Activated CD8-positive, alpha-beta memory T cell treated with anti-CD3 and anti-CD28 coated beads, Interleukin-2, amount 50 U/mL, for 24 hours (primary cell): ENCODE measurements around the gene BCAS3.

Experiments used
- DNase-seq: peaks from one replicate; pipeline ENCODE4 v3.0.0-alpha.2; 2020; ENCODE audit errors: extremely low read depth

Gene BCAS3

GRCh38 chr17:61289408-61290385 is 612.0 kb downstream of the BCAS3 start:
- DNase-seq: no peak

- no peak for DNase-seq
Observed at GRCh38 chr17:61291451-61292285, 614.0 kb downstream of the BCAS3 start.

GRCh38 chr17:61294286-61294685 is 616.6 kb downstream of the BCAS3 start:
- DNase-seq: no peak

- DNase-seq: no peak
Observed at GRCh38 chr17:61294777-61295176, 617.1 kb downstream of the BCAS3 start.

GRCh38 chr17:61296058-61296457 is 618.4 kb downstream of the BCAS3 start:
- DNase-seq: no peak

- no peak for DNase-seq
Observed at GRCh38 chr17:61299517-61300513, 622.2 kb downstream of the BCAS3 start.

GRCh38 chr17:61302953-61303816 is 625.5 kb downstream of the BCAS3 start:
- DNase-seq: no peak

GRCh38 chr17:61303817-61304096 is 626.1 kb downstream of the BCAS3 start:
- no peak for DNase-seq

GRCh38 chr17:61305024-61305423 is 627.4 kb downstream of the BCAS3 start:
- no peak for DNase-seq

- DNase-seq: no peak
Observed at GRCh38 chr17:61306003-61306402, 628.4 kb downstream of the BCAS3 start.

GRCh38 chr17:61307905-61308886 is 630.5 kb downstream of the BCAS3 start:
- DNase-seq: no peak

GRCh38 chr17:61309362-61310256 is 632.0 kb downstream of the BCAS3 start:
- no peak for DNase-seq

GRCh38 chr17:61310590-61310989 is 632.9 kb downstream of the BCAS3 start:
- no peak for DNase-seq

GRCh38 chr17:61312406-61313295 is 635.0 kb downstream of the BCAS3 start:
- no peak for DNase-seq

GRCh38 chr17:61313461-61314326 is 636.0 kb downstream of the BCAS3 start:
- no peak for DNase-seq

GRCh38 chr17:61314368-61315078 is 636.9 kb downstream of the BCAS3 start:
- DNase-seq: no peak
